ENCODE data around the gene PNKP. TPM values are rescaled to one million over a fixed set of nuclear protein-coding genes. Genes with fewer than 3 reads are reported as not detected.

Gene PNKP
- total RNA-seq, 2 donors from 2014 or later: 29.2 to 32.5 TPM

GRCh38 chr19:49837009-49837310 is 30.4 kb downstream of the PNKP start:
- Histone ChIP-seq H3K9me3 (no peaks in the 10 kb centered on the region), H3K36me3 (peaks cover 48% of the 10 kb centered on the region), H3K4me1 (no peaks in the 10 kb centered on the region), H3K4me3 (no peak overlapping the region), H3K27ac (no peak overlapping the region), H3K27me3 (no peaks in the 10 kb centered on the region)
- no peak for DNase-seq (ENCODE audit: low spot score)
- TF ChIP-seq, protein P1, sequence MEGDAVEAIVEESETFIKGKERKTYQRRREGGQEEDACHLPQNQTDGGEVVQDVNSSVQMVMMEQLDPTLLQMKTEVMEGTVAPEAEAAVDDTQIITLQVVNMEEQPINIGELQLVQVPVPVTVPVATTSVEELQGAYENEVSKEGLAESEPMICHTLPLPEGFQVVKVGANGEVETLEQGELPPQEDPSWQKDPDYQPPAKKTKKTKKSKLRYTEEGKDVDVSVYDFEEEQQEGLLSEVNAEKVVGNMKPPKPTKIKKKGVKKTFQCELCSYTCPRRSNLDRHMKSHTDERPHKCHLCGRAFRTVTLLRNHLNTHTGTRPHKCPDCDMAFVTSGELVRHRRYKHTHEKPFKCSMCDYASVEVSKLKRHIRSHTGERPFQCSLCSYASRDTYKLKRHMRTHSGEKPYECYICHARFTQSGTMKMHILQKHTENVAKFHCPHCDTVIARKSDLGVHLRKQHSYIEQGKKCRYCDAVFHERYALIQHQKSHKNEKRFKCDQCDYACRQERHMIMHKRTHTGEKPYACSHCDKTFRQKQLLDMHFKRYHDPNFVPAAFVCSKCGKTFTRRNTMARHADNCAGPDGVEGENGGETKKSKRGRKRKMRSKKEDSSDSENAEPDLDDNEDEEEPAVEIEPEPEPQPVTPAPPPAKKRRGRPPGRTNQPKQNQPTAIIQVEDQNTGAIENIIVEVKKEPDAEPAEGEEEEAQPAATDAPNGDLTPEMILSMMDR (IDR thresholded peaks at IDR 0.05): no peak

DNA sequence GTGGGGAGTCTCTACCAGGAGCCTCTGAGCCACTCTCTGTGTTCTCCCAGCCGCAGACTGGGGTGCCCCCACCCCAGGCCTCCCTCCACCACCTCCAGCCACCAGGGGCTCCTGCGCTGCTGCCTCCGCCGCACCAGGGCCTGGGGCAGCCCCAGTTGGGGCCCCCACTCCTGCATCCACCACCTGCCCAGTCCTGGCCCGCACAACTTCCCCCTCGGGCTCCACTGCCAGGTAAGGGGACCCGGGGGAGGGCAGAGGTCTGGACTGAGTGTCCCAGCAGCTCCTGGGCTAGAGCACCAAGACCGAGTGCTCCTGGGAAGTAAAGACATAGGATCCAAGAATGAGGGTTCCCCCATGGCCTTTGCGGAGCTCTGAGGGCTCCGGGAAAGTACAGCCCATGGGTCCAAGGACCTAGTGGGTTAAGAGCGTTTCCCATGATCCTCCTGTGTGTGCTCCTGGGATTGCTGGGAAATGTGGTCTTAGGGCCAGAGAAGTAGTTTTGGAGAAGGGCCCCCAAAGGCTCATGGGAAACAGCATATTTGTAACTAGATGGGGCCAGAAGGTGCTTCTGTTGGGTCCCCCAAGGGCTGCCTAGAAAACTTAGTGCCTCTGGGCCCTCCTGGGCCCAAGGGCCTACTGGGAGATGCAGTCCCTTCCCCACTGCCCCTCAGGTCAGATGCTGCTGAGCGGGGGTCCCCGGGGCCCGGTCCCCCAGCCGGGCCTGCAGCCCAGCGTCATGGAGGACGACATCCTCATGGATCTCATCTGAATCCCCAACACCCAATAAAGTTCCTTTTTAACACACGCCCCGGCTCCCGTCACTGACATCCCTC is 31.0 kb downstream of the PNKP start:
- H3K4me1 ChIP-seq: no peaks in the 10 kb centered on the region
- no peaks in the 10 kb centered on the region for H3K27me3 ChIP-seq
- peaks cover 54% of the 10 kb centered on the region for H3K36me3 ChIP-seq
- no peak overlapping the region for H3K27ac ChIP-seq
- no peak for DNase-seq (ENCODE audit: low spot score)
- H3K9me3 ChIP-seq: no peaks in the 10 kb centered on the region
- no peak overlapping the region for H3K4me3 ChIP-seq
- TF ChIP-seq, protein P1 (IDR thresholded peaks at IDR 0.05): no peak

- Histone ChIP-seq H3K27ac (no peak overlapping the region), H3K27me3 (no peaks in the 10 kb centered on the region), H3K36me3 (peaks cover 62% of the 10 kb centered on the region), H3K9me3 (no peaks in the 10 kb centered on the region), H3K4me1 (no peaks in the 10 kb centered on the region), H3K4me3 (no peak overlapping the region)
- TF ChIP-seq, protein P1 (IDR thresholded peaks at IDR 0.05): no peak
- DNase-seq (ENCODE audit: low spot score): no peak
Measured at GRCh38 chr19:49835562-49835961, 31.8 kb downstream of the PNKP start.

DNA sequence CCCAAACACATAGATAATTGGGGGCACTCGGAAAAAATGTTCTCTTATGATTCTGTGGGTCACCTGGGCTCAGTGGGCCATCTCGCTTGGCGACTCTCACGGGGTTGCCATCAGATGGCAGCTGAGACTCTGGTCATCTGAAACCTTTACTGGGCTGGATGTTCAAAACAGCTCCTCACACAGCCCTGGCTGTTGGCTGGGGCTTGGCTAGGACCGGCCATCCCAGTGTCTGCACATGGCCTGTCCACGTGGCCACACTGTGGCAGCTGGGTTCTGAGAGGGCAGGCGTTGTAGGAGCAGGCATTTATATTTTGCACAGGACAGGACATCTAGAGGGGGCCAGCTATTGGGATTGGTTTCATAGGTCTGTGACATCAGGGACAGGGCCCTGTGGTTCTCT is 33.8 kb downstream of the PNKP start:
- H3K4me1 ChIP-seq: no peaks in the 10 kb centered on the region
- TF ChIP-seq, protein P1 (IDR thresholded peaks at IDR 0.05): no peak
- H3K36me3 ChIP-seq: peaks cover 77% of the 10 kb centered on the region
- no peak overlapping the region for H3K27ac ChIP-seq
- H3K4me3 ChIP-seq: no peak overlapping the region
- H3K9me3 ChIP-seq: no peaks in the 10 kb centered on the region
- no peak for DNase-seq (ENCODE audit: low spot score)
- no peaks in the 10 kb centered on the region for H3K27me3 ChIP-seq

DNA sequence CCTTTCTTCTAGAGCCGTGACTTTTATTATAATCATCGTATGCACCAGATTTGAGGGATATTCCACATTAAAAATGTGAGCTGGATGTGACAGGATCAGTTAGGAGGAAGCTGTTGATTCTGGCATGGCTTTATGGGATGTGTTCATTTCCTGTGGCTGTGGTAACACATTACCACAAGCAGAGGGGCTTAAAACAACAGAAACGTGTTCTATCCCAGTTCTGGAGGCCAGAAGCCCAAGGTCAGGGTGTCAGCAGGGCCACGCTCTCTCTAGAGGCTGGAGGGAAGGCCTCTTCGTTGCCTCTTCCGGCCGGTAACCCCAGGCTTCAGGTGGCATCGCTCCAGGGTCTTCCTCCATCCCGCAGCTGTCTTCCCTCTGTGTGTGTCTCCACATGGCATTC is 34.8 kb downstream of the PNKP start:
- H3K4me3 ChIP-seq: no peak overlapping the region
- no peak overlapping the region for H3K27ac ChIP-seq
- no peaks in the 10 kb centered on the region for H3K4me1 ChIP-seq
- no peak for DNase-seq (ENCODE audit: low spot score)
- H3K9me3 ChIP-seq: no peaks in the 10 kb centered on the region
- TF ChIP-seq, protein P1 (IDR thresholded peaks at IDR 0.05): no peak
- H3K27me3 ChIP-seq: no peaks in the 10 kb centered on the region
- peaks cover 77% of the 10 kb centered on the region for H3K36me3 ChIP-seq

DNA sequence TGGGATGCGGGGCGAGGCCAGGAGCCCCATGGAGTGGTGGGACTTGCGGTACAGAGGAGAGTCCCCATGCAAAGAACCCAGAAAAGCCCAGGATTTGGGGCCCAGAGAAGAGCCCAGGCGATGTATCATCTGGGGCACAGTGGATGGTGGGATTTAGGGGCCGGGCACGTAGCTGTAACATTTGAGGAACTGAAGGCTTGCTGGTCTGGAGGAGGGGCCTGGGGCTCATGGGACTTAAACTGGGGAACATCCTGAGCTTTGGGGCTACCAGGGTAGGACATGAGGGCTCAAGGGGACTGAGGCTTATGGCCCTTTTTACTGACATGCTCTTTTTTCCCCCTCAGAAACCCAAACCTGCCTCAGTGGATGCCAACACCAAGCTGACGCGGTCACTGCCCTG is 35.8 kb downstream of the PNKP start:
- Histone ChIP-seq H3K4me3 (no peak overlapping the region), H3K36me3 (peaks cover 74% of the 10 kb centered on the region), H3K4me1 (no peaks in the 10 kb centered on the region), H3K9me3 (no peaks in the 10 kb centered on the region), H3K27me3 (no peaks in the 10 kb centered on the region), H3K27ac (no peak overlapping the region)
- no peak for DNase-seq (ENCODE audit: low spot score)
- TF ChIP-seq, protein P1 (IDR thresholded peaks at IDR 0.05): no peak

Data from right atrium auricular region (tissue), 2 donors.